GM18907 (cell line): ENCODE results near the gene ALKBH1.

Experiments
- ATAC-seq: cut with Tn5 transposase; IDR thresholded peaks from one replicate; pipeline ENCODE4 v1.9.1; 2021; ENCODE audit warnings: mild to moderate bottlenecking, moderate library complexity; ENCODE audit not compliant: unreplicated experiment

ALKBH1 gene

GRCh38 chr14:77625360-77625759, 82.5 kb downstream of the ALKBH1 start:
- no peak for ATAC-seq

GRCh38 chr14:77623201-77623600, 84.6 kb downstream of the ALKBH1 start:
- no peak for ATAC-seq
